HG03378 (cell line): ENCODE data around the gene IL12RB1.
"Not testable (repeated sequence)": the region's sequence is repeated elsewhere in the genome, so short reads cannot be mapped to it uniquely, and the experiment has no call there.

ENCODE experiments used
- ATAC-seq: cut with Tn5 transposase; IDR thresholded peaks from one replicate; pipeline ENCODE4 v1.9.1; 2021; ENCODE audit warnings: mild to moderate bottlenecking, moderate library complexity; ENCODE audit not compliant: unreplicated experiment

IL12RB1 gene

DNA sequence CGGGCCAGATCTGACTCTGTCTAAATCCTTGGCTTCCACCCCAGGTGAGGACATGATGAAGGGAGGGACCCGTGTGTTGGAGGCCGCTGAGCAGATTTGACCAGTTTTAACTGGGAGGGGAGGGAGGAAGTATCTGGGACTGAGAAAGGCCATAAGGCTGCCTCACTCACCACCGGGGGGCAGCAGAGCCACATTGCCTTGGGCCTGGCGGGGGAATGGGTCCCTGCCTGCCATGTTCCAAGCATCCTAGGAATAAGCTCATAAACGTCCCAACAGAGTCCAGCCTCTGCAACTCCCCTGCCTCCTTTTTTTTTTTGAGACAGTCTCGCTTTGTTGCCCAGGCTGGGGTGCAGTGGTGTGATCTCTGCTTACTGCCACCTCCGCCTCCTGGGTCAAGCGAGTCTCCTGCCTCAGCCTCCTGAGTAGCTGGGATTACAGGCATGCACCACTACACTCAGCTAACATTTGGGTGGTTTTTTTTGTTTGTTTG is 26.3 kb upstream of the IL12RB1 start:
- ATAC-seq: no peak

DNA sequence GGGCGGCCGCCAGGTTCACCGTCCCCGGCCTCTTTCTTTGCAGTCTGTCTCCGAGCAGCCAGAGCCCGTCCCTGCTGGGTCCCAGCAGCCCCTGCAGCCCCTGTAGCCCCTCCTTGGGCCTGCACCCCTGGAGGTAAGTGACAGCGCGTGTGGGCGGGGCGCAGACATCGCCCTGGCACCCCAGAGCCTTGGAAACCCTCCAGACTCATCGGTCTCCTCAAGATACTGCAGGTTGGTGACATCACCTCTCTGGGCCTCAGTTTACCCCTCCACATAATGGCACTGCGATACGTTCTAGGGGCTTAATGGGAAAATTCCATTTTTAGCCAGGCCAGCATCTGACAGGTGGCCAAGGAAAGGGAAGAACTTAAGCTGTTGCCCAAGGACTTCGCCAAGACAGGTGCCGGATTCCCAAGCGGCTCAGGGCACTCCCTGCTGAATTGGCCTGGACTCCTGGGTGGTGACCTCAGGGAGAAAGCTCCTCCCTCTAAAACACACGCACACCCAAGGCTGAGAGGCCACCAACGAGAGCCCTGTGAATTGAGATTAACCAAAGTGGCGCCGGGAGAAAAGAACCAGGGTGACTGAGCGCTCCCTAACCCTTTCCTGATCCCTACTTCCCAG is 24.0 kb upstream of the IL12RB1 start:
- ATAC-seq: no peak

DNA sequence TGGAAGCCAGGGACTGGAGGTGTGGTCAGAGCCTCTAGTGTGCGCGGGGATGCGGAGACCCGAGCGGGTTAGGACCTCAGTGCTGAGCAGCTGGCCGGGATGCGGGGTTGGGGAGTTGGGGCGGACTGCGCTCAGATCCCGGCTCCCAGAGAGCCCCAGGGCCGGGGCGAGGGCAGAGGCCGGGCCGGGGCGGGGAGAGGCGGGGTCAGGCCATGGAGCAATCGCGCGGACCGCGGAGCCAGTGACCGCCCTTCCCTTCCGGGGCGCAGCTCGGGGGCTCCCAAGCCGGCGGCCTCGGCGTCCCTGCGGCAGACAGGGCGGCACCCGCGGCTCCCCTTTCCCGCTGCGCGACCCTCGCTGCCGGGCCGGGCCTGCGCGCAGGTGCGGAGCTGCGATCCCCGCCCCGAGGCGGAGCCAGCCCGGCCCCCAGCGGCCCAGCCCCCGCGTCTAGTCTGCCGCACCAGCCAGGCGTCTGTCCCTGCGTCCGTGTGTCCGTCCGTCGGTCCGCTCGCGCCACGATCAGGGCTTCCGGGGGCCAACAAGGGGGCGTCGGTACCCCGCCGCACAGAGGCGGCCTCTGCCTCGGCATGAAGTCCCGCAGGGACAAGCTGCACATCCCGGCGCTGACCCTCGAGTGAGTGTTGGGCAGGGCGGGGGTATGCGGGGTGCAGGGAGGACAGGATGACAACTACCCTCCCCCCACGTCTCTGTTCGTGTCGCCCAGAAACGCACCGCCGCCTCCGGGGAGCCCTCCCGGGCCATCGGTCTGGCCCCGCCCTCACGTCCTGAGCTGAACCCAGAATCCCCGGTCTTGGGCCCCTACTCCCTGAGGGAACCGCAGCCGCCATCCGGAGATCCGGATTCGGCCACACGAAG is 23.2 kb upstream of the IL12RB1 start:
- no peak for ATAC-seq

DNA sequence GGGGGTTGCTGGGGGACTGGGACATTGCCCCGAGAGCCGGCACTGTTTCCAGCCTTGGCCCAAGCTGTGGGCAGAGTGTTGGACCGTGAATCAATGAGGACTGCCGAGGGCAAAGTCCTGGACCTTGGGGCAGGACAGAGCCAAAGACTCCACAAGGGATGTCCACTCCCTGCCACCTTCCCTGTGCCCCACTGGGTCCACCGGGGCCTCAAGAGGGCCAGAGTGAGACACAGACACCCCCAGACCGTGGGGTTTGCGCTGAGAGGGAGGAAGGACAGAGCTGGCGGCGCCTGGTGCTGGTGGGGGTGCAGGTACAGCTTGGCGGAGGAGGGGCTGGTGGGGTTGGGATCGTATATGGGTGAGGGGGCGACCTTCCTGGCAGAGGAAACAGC is 22.6 kb upstream of the IL12RB1 start:
- ATAC-seq: no peak

DNA sequence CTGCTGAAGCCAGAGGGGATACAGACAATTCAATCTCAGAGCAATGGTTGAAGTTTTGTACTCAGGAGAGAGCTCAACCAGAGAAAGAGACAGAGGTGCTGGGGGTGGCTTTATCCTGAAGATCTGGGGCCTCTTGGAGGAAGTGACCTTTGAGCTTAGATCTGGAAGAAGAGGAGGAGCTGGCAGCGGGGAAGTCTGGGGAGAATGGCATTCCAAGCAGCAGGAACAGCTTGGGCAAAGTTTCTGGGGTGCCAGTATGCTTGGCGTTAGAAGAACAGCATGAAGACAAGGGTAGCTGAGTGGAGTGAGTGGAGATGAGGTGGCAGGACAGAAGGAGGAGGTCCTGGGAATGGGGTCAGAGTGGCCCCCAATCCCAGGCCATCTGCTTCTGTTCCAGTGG is 22.2 kb upstream of the IL12RB1 start:
- no peak for ATAC-seq

DNA sequence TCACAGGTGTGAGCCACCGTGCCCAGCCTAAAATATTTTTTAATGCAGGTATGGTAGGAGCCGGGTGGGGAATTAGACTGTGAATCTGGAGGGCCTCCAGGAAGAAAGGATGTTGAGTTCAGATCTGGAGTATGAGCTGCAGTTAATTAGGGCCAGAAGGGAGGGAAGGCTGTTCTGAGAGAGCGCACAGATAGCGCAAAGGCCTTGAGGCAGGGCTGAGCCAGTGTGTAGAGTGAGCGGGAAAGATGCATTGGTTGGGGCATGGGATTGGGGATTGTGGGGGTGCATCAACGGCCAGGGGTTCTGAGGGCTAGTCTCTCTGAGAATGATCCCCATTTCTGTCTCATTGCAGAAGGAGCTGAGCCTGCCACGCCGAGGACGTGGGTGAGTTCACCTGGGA is 20.5 kb upstream of the IL12RB1 start:
- no peak for ATAC-seq

DNA sequence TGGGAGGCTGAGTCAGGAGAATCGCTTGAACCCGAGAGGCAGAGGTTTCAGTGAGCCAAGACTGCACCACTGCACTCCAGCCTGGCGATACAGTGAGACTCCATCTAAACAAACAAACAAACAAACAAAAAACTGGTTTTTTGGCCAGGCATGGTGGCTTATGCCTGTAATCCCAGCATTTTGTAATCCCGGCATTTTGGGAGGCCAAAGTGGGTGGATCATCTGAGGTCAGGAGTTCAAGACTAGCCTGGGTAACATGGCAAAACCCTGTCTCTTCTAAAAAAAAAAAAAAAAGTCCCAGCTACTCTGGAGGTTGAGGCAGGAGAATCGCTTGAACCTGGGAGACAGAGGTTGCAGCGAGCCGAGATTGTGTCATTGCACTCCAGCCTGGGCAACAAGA is 18.5 kb upstream of the IL12RB1 start:
- ATAC-seq: not testable (repeated sequence)

DNA sequence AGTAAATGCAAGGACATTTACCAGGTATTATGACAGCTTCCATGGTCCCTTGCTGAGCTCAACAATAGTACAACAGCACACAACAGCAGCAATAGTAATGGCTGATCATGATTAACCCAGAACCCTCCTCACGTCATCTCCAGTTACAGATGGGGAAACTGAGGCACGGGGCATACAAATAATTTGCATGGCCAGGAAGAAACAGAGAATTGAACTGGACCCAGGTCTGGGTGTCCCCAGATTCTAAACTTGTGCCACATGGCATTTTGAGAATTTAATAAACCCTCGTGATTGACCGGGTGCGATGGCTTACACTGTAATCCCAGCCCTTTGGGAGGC is 18.0 kb upstream of the IL12RB1 start:
- no peak for ATAC-seq

DNA sequence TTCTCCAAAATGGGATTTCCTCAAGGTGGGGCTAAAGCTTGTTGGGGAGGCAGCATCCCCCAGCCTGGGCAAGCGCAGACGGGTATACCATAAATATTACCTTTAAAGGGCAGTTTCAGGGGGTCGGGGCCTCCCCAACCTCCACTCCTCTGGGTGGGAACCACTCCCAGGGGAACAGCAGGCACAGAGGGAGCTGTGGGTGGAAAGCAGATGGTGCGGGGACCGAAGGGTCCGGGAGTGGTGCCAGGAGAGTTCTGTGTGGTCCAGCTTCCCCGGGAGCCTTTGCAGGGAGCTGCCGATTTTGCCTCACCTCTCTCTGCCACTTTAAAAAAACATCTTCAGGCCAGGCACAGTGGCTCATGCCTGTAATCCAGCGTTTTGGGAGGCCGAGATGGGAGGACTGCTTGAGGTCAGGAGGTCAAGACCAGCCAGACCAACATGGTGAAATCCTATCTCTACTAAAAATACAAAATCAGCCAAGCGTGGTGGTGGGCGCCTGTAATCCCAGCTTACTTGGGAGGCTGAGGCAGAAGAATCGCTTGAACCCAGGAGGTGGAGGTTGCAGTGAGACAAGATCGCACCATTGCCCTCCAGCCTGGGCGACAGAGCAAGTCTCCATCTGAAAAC is 16.3 kb upstream of the IL12RB1 start:
- ATAC-seq: no peak

DNA sequence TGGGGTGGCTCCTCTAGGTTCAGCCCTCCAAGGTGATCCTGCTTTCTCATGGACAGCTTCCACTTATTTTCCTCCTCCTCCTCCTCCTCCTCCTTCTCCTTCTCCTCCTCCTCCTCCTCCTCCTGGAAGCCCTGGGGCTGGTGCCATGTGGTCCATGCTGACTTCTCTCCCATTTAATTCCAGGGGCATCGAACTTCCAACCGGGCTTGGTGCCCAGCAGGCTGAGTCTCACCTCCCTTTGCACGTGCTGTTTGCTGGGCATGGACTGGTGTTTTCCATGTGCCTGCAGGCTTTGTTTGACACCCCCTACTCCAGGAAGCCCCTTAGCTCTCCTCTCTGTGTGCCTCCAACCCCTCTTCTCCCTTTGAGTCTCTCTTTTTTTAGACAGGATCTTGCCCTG is 14.5 kb upstream of the IL12RB1 start:
- no peak for ATAC-seq

DNA sequence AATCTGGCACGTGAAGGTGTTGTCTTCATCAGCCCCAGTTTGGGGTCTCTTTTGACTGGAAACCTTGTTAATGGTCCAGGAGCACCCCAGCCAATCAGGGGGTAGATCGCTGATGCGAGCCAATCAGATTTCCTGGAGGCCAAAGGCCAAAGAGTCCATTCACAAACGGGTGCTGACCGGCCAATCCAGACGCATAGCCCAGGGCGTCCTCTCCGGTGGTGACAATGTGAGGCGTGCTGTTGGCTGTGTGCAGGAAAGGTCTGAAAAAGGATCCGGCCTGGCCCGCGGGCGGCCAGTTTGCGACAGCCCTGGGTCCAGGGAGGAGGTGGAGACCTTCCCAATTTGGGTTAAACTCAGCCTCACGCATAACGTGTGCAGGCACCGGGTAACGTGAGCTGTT is 14.0 kb upstream of the IL12RB1 start:
- ATAC-seq: no peak

DNA sequence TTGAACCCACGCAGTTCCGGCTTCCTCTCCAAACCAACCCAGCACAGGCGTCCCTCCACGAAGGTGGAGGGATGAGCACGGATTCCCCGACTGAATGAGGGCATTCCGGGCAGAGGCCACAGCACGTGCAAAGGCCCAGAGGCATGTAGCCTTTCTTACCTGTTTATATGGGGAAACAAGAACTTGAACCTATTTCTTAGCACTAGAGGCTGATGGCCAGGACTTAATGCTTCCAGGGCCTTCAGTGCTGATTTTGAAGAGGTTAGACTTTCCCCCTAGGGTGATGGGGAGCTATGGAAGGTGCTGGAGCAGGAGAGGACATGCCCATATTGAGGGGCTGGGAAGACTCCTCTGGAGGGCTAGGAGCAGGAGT is 12.9 kb upstream of the IL12RB1 start:
- no peak for ATAC-seq

DNA sequence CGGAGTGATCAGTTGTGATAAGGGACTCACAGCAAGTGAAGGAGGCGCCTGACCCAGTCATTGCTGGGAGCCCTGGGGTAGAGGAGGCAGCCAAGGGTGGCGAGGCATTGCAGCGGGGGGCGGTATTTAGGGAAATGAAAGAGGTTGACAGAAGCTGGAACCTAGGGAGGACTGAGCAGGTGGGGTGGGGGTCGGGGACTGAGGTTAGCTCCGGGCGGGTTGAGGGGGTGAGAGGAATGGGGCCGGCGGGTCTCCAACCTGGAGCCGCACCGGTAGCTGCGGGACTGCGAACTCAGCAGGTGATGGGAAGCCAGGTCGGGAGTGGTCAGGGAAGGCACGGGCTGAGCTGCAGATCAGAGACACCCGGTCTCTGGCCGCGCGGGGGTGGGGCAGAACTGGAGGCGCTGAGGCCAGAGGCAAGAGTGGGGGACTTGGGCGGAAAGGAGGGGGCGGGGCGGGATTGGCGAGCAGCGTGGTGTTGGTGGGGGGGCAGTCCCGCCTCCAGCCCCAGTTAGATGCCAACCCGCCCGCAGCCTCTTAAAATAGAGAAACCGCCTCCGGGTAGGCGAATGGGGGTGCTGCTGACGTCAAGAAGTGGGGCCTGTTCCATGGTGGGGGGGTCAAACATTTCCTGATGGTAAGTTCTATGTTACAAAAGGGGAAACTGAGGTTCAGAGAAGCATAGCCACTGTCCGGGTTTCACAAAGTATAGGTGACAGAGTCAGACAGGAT is 12.3 kb upstream of the IL12RB1 start:
- ATAC-seq: peak; percentile 46

DNA sequence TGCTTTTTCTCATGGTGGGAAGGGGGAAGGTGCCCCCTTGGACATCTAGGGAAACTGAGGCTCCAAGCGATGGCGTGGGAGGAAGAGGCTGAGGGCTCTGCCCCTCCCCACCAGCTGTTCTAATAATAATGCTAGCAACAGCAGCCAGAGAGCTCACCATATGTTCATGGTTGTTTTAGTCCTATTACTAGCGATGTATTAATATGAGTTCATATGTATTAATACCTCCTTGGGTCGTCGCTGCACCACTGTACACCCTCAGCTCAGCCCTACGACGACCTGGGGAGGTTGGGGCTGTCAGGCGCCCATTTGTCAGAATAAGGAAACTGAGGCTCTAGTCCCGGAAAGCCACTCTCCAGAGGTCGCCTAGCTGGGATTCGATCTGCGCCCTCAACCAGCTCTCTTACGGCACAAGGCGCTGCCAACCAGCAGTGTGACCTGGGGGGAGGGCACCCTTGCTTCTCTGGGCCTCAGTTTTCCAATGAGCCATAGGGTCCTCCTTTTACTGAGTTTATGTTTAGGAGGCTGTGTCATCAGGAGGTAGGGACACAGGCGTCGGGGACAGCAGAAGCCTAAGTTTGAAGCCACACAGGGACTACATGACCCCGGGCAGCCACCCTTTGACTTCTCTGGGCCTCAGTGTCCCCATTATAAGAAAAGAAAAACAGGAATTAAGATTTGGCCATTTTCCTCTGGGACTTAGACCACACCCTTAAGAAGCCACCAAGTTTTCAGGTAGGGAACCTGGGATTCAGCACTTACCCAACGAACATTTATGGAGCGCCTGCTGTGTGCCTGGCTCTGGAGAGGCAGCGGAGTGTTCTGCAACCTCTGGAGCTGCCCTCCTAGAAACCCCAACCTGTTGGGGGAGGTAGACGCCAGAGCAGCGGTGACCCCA is 11.5 kb upstream of the IL12RB1 start:
- ATAC-seq: no peak

DNA sequence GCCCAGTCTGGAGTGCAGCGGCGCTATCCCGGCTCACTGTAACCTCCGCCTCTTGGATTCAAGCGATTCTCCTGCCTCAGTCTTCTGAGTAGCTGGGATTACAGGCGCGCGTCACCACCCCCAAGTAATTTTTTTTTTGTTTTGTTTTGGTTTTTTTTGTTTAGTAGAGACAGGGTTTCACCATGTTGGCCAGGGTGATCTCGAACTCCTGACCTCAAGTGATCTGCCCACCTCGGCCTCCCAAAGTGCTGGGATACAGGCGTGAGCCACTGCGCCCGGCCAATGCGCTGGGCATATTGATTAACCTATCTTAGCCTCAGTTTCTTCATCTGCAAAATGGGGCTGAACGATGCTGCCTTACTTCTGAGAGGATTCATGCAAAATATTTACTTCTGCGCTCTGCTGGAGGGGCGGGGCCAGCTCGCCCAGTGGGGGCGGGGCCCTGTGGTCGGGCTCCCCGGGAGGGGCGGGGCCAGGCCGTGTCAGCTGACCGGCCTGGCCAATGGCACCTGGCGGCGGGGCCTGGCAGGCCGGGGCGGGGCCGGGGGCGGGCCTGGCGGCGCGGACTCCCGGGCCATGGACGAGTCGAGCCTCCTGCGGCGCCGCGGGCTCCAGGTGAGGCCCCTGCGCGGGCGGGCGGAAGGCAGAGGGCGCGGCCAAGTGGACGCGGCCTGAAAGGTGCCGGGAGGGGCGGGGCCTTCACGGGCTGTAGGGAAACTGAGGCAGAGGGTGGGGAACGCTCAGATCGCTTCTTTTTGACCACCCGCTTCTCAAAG is 10.7 kb upstream of the IL12RB1 start, which contains the start of gene MAST3:
Gene MAST3 (plus strand): TSS at position 562 of the 776 bp plus-strand sequence. CDS start 15 bp downstream, at position 577.
- ATAC-seq: no peak

DNA sequence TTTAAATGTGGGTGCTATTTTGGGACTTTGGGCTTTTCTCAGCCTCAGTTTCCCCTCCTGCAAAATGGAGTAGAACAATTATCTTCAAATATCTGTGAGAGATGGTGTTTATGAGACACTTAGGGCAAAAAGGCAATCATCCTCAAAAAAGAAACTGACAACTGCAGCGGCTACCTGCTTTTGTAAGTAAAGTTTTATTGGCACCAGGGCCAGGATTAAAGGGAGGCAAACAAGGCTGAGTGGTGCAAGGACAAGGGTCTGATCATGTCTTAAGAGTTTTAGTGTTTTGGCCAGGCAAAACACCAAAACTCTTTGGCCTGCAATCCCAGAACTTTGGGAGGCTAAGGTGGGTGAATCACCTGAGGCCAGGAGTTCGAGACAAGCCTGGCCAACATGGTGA is 9.5 kb upstream of the IL12RB1 start:
- no peak for ATAC-seq

DNA sequence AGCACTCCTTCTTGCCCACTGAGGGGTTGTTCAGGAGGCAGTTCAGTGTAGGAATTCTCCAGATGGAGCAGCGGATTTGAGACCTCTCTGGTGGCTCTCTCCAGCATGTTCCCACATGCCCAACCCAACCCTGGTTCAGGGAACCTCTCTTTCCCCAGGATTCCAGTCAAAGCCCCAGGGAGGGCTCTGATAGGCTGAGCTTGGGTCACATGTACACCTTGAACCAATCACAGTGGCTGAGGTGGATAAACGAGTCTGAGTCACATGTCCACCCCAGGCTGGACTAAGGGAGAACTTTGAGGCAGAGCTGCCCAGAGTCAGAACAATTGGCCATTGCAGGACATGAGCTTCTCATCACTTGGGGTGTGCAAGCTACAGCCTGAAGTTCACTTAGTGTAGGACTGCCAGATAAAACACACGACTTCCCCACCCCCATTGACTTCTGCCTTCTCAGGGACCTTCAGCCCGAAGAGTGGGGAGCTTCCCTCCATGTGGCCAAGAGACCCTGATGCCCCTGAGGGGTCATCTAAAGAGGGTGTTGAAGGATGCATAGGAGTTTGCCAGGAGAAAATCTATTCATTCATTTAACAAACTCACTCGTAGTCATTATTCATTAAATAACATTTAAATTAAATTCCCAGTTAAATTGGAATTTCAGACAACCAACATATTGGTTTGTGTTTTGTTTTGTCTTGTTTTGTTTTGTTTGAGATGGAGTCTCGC is 6.9 kb upstream of the IL12RB1 start:
- ATAC-seq: no peak

DNA sequence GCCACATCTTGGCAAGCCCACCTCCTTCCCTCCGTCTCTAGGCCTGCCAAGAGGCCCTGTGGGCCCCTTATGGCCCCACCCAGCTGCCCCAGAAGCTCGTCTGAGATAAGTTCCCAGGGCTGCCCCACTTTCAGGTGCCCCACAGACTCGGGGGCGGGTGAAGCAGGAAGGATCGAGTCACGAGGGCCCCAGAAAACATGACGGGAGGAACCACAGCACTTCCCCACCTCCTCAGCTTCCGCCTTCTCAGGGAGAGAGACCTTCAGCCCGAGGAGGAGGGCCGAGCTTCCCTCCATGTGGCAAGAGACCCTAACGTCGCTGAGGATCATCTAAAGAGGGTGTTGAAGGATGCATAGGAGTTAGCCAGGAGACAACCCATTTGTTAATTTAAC is 4.5 kb upstream of the IL12RB1 start:
- ATAC-seq: no peak
